ENCODE data around the gene PDE2A. TPM values are rescaled to one million over a fixed set of nuclear protein-coding genes. Genes with fewer than 3 reads are reported as not detected.

Gene PDE2A
- total RNA-seq, 1 donor from 2014 or later, result 4.0 TPM

GRCh38 chr11:72625691-72626413 is 48.4 kb downstream of the PDE2A start:
- H3K9me3 Mint-ChIP-seq (ENCODE audit: low read depth), result no peaks in the 10 kb centered on the region

GRCh38 chr11:72624496-72625201 is 49.6 kb downstream of the PDE2A start:
- H3K9me3 Mint-ChIP-seq (ENCODE audit: low read depth), result no peaks in the 10 kb centered on the region
- no peak overlapping the region for H3K4me3 Mint-ChIP-seq (ENCODE audit: low read depth)
- H3K36me3 Mint-ChIP-seq (ENCODE audit: insufficient read depth), result no peaks in the 10 kb centered on the region
- no peak overlapping the region for H3K27ac Mint-ChIP-seq
- TF ChIP-seq, protein P1, sequence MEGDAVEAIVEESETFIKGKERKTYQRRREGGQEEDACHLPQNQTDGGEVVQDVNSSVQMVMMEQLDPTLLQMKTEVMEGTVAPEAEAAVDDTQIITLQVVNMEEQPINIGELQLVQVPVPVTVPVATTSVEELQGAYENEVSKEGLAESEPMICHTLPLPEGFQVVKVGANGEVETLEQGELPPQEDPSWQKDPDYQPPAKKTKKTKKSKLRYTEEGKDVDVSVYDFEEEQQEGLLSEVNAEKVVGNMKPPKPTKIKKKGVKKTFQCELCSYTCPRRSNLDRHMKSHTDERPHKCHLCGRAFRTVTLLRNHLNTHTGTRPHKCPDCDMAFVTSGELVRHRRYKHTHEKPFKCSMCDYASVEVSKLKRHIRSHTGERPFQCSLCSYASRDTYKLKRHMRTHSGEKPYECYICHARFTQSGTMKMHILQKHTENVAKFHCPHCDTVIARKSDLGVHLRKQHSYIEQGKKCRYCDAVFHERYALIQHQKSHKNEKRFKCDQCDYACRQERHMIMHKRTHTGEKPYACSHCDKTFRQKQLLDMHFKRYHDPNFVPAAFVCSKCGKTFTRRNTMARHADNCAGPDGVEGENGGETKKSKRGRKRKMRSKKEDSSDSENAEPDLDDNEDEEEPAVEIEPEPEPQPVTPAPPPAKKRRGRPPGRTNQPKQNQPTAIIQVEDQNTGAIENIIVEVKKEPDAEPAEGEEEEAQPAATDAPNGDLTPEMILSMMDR (IDR thresholded peaks at IDR 0.05; ENCODE audit: unreplicated experiment), result no peak
- no peak for DNase-seq (ENCODE audit: low spot score, unreplicated experiment)
- peaks cover 3% of the 10 kb centered on the region for H3K4me1 Mint-ChIP-seq (ENCODE audit: low read depth)
- H3K27me3 Mint-ChIP-seq, result peaks cover 34% of the 10 kb centered on the region

More at GRCh38 chr11:72625691-72626413, 48.4 kb downstream of the PDE2A start:
- Mint-ChIP-seq H3K27me3 (peaks cover 44% of the 10 kb centered on the region), H3K27ac (no peak overlapping the region), H3K4me1 (ENCODE audit: low read depth) (peaks cover 3% of the 10 kb centered on the region), H3K36me3 (ENCODE audit: insufficient read depth) (no peaks in the 10 kb centered on the region), H3K4me3 (ENCODE audit: low read depth) (no peak overlapping the region)
- TF ChIP-seq, protein P1 (IDR thresholded peaks at IDR 0.05; ENCODE audit: unreplicated experiment), result no peak
- DNase-seq (ENCODE audit: low spot score, unreplicated experiment), result no peak

DNA sequence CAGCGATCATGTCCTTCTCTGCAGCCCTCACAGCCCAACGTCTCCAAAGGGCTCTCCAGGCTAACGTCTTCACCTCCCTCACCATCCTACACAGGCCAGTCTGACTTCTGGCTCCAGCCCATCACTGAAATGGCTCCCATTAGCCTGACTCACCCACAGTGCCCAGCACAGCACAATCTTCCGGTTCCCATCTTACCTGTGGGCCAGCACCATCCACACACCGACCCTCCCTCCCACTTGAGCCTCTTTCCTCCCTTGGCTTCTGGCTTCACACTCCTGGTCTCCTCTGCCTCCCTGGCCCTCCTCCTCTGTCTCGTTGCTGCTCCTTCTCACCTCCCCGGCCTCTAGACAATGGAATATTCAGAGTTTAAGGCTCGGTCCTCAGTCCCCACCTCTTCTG is 51.2 kb downstream of the PDE2A start:
- Mint-ChIP-seq H3K27ac (no peak overlapping the region), H3K9me3 (ENCODE audit: low read depth) (no peaks in the 10 kb centered on the region), H3K4me3 (ENCODE audit: low read depth) (no peak overlapping the region), H3K27me3 (peaks cover 42% of the 10 kb centered on the region), H3K4me1 (ENCODE audit: low read depth) (peaks cover 3% of the 10 kb centered on the region), H3K36me3 (ENCODE audit: insufficient read depth) (no peaks in the 10 kb centered on the region)
- TF ChIP-seq, protein P1 (IDR thresholded peaks at IDR 0.05; ENCODE audit: unreplicated experiment), result no peak
- DNase-seq (ENCODE audit: low spot score, unreplicated experiment), result no peak

DNA sequence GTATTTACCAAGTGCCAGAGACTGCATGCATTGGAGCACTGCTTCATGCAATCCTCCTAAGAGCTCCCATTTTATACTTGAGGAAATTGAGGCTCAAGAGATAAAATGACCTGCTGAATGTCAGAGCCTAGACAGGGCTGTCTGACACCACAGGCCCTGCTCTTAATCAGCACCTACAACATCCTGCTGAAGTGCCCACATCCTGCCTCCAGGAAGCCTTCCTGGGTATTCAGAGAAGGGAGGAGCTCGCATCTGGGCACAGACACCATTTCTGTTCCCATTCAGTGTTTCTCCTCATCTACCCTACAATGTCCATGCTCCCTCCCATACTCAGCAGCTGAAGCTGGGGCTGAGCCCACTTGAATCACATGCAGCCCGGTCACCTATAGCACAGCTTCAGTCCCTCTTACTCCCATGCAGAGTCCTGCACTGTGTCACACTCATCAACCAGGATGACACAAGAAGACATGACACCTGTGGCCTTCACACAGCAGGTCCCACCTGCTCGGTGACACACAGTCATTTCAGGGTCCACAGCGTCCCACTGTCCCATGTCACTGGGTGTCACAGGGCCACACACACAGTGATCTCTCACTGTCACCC is 53.1 kb downstream of the PDE2A start:
- Mint-ChIP-seq H3K36me3 (ENCODE audit: insufficient read depth) (no peaks in the 10 kb centered on the region), H3K9me3 (ENCODE audit: low read depth) (no peaks in the 10 kb centered on the region), H3K4me1 (ENCODE audit: low read depth) (peaks cover 3% of the 10 kb centered on the region), H3K4me3 (ENCODE audit: low read depth) (no peak overlapping the region), H3K27ac (no peak overlapping the region), H3K27me3 (peaks cover 39% of the 10 kb centered on the region)
- TF ChIP-seq, protein P1 (IDR thresholded peaks at IDR 0.05; ENCODE audit: unreplicated experiment), result no peak
- no peak for DNase-seq (ENCODE audit: low spot score, unreplicated experiment)

DNA sequence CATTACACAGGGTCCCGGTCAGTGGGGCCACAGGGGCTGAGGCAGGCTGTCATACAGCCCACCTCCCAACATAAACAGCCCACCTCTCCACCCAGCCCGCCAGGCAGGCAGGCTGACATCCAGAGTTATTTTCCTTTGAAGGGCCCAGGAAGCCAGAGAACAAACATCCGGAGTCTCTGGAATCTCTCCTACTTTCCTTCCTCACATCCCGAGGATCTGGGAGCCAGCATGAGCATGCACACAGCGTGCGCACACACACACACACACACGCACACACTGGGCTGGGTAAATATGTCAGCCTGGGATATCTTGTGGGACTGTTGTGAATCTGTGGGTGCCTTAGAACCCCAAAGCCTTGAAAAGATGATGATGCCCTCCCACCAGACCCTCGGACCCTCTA is 55.4 kb downstream of the PDE2A start:
- Mint-ChIP-seq H3K27me3 (peaks cover 53% of the 10 kb centered on the region), H3K9me3 (ENCODE audit: low read depth) (no peaks in the 10 kb centered on the region), H3K36me3 (ENCODE audit: insufficient read depth) (no peaks in the 10 kb centered on the region), H3K27ac (no peak overlapping the region), H3K4me1 (ENCODE audit: low read depth) (no peaks in the 10 kb centered on the region), H3K4me3 (ENCODE audit: low read depth) (no peak overlapping the region)
- DNase-seq (ENCODE audit: low spot score, unreplicated experiment), result no peak
- TF ChIP-seq, protein P1 (IDR thresholded peaks at IDR 0.05; ENCODE audit: unreplicated experiment), result no peak

All from progenitor cell of endocrine pancreas (in vitro differentiated cells).